Neural cell (in vitro differentiated cells): ENCODE data around the gene GPSM3. TPM values are rescaled to one million over a fixed set of nuclear protein-coding genes. Genes with fewer than 3 reads are reported as not detected.
A peak's percentile ranks its signal among the peaks of the same experiment; 100 is the strongest.

Source experiments
- H2AFZ ChIP-seq: fragments of 200-600, 300-800 bp; sonication (generic), shearing (Covaris generic); 2 replicates; pipeline ENCODE4 v1.6.0; 2014; ENCODE audit warnings: low read depth, mild to moderate bottlenecking, antibody characterized with exemption, low read length, moderate library complexity
- H3F3A ChIP-seq: fragments of 200-600 bp; shearing (Covaris generic); 2 replicates; pipeline ENCODE4 v1.6.1; 2016; ENCODE audit warnings: mild to moderate bottlenecking, moderate library complexity, mixed read lengths, antibody characterized with exemption, low read length; ENCODE audit not compliant: insufficient read depth, poor library complexity, severe bottlenecking
- H3K27ac ChIP-seq: fragments of 200-600, 300-800 bp; sonication (generic), shearing (Covaris generic); 2 replicates; pipeline ENCODE4 v1.5.1; 2014; ENCODE audit warnings: mild to moderate bottlenecking, low read length, moderate library complexity
- H3K27me3 ChIP-seq: fragments of 300-800, 200-600 bp; sonication (generic), shearing (Covaris generic); 2 replicates; pipeline ENCODE4 v1.6.0; 2014; ENCODE audit warnings: mild to moderate bottlenecking, low read depth, low read length, moderate library complexity; ENCODE audit not compliant: insufficient read depth
- H3K36me3 ChIP-seq: fragments of 300-800, 200-600 bp; sonication (generic), shearing (Covaris generic); 2 replicates; pipeline ENCODE4 v1.5.1; 2014; ENCODE audit warnings: mild to moderate bottlenecking, antibody characterized with exemption, low read length, moderate library complexity; ENCODE audit not compliant: insufficient read depth
- H3K4me2 ChIP-seq: fragments of 300-800, 200-600 bp; sonication (generic), shearing (Covaris generic); 2 replicates; pipeline ENCODE4 v1.6.0; 2014; ENCODE audit warnings: mild to moderate bottlenecking, low read length
- H3K4me3 ChIP-seq: fragments of 300-800, 200-600 bp; sonication (generic), shearing (Covaris generic); 2 replicates; pipeline ENCODE4 v1.5.1; 2014; ENCODE audit warnings: mild to moderate bottlenecking, low read length, moderate library complexity
- H3K79me2 ChIP-seq: fragments of 200-600 bp; shearing (Covaris generic); replicated peaks from 2 replicates; pipeline ENCODE4 v1.6.0; 2014; ENCODE audit warnings: mild to moderate bottlenecking, low read length, moderate library complexity; ENCODE audit not compliant: insufficient read depth
- H3K9ac ChIP-seq: fragments of 300-800, 200-600 bp; sonication (generic), shearing (Covaris generic); 2 replicates; pipeline ENCODE4 v1.6.1; 2016; ENCODE audit warnings: mild to moderate bottlenecking, low read length, mixed read lengths
- H3K9me2 ChIP-seq: fragments of 200-600 bp; shearing (Covaris generic); 2 replicates; pipeline ENCODE4 v1.6.1; 2016; ENCODE audit warnings: mild to moderate bottlenecking, low read length, mixed read lengths; ENCODE audit not compliant: insufficient read depth
- H3K9me3 ChIP-seq: fragments of 200-600, 300-800 bp; sonication (generic), shearing (Covaris generic); 2 replicates; pipeline ENCODE4 v1.6.1; 2016; ENCODE audit warnings: mild to moderate bottlenecking, mixed run types, low read length, moderate library complexity, mixed read lengths
- H4K20me1 ChIP-seq: fragments of 200-600 bp; shearing (Covaris generic); 2 replicates; pipeline ENCODE4 v1.6.1; 2016; ENCODE audit warnings: mild to moderate bottlenecking, mixed run types; ENCODE audit not compliant: insufficient read depth
- EP300 ChIP-seq: fragments of 450-650 bp; conservative IDR thresholded peaks from 2 replicates; pipeline ENCODE4 v1.6.1; 2014; ENCODE audit warnings: antibody characterized with exemption, mild to moderate bottlenecking, moderate library complexity; ENCODE audit not compliant: poor library complexity, severe bottlenecking
- EZH2 ChIP-seq: fragments of 200-600, 300-800 bp; shearing (Covaris generic), sonication (generic); IDR thresholded peaks from 2 replicates; pipeline ENCODE4 v1.6.1; 2014; ENCODE audit warnings: antibody characterized with exemption, low read length, borderline replicate concordance, mild to moderate bottlenecking; ENCODE audit not compliant: insufficient read depth, poor library complexity, severe bottlenecking
- MXI1 ChIP-seq: fragments of 450-650 bp; conservative IDR thresholded peaks from 2 replicates; pipeline ENCODE4 v1.6.1; 2014; ENCODE audit warnings: antibody characterized with exemption, mild to moderate bottlenecking; ENCODE audit not compliant: poor library complexity, severe bottlenecking
- POLR2AphosphoS5 ChIP-seq: IDR thresholded peaks from 2 replicates; pipeline ENCODE4 v1.6.1; 2012
- RAD21 ChIP-seq: fragments of 450-650 bp; conservative IDR thresholded peaks from 2 replicates; pipeline ENCODE4 v1.6.1; 2014; ENCODE audit warnings: antibody characterized with exemption, mild to moderate bottlenecking, moderate library complexity
- REST ChIP-seq: IDR thresholded peaks from 2 replicates; pipeline ENCODE4 v1.6.1; 2012; ENCODE audit warnings: borderline replicate concordance
- SMC3 ChIP-seq: fragments of 450-650 bp; conservative IDR thresholded peaks from 2 replicates; pipeline ENCODE4 v1.6.1; 2014; ENCODE audit warnings: antibody characterized with exemption, mild to moderate bottlenecking, moderate library complexity; ENCODE audit not compliant: poor library complexity
- TAF1 ChIP-seq: IDR thresholded peaks from 2 replicates; pipeline ENCODE4 v1.6.1; 2012; ENCODE audit warnings: low read depth
- polyA plus RNA-seq: library from polyadenylated mRNA; depleted of rRNA; stranded (reverse); fragments of >200 nt; gene quantifications from 2 replicates; pipeline ENCODE4 v1.2.3, GENCODE V29; 2014
- TF ChIP-seq, protein P1 (sequence below): fragments of 450-650 bp; IDR thresholded peaks from 2 replicates; pipeline ENCODE4 v1.5.1; 2014; ENCODE audit warnings: antibody characterized with exemption, mild to moderate bottlenecking, moderate library complexity; ENCODE audit not compliant: poor library complexity, severe bottlenecking

Gene GPSM3
- polyA plus RNA-seq, 1 donor from 2014 or later = 1.2 TPM

DNA sequence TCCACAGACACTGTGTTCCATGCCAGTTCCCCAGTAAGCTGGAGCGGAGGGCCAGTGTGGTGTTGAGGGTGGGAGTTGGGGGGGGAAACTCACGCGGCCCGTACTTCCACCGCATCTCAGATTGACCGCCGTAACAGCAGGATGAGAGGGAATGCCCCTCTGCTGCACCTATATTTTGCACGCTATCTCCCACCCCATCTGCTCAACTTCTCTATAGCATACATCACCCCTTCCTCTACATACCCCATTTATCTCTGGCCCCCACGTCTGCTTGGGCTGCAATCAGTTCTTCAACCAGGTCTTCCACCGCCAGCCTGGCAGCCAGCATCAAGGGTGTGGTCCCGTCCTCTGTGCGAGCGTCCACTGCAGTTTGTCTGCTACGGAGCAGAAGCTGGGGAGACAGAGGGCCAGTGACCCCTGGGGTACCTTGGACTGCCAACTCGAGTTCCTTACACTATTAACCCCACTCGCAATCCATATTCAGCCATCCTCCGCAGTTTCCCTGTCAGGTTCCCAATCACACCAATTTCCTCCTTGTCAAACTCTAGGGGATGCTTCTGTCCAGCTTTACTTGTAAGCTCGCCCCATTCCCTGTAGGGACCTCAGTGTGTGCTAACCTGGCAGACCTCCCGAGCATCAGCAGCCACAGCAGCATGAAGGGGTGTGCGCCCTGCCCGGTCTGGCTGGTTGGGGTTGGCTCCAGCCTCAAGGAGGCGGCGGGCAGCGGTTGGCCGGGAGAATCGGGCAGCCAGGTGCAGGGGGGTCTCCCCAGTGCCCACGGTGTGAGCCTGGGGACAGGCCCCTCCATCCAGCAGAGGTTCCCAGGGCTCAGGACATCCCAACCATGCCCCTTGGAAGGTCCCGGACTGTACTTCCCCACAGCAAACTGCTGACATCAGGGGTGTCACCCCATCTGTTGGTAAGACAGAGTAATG, 4.5 kb upstream of the GPSM3 start:
- no peaks in the 10 kb centered on the region for H3K27me3 ChIP-seq
- no peaks in the 10 kb centered on the region for H3K36me3 ChIP-seq
- peaks cover 5% of the 10 kb centered on the region for H3F3A ChIP-seq
- TF ChIP-seq, protein P1, sequence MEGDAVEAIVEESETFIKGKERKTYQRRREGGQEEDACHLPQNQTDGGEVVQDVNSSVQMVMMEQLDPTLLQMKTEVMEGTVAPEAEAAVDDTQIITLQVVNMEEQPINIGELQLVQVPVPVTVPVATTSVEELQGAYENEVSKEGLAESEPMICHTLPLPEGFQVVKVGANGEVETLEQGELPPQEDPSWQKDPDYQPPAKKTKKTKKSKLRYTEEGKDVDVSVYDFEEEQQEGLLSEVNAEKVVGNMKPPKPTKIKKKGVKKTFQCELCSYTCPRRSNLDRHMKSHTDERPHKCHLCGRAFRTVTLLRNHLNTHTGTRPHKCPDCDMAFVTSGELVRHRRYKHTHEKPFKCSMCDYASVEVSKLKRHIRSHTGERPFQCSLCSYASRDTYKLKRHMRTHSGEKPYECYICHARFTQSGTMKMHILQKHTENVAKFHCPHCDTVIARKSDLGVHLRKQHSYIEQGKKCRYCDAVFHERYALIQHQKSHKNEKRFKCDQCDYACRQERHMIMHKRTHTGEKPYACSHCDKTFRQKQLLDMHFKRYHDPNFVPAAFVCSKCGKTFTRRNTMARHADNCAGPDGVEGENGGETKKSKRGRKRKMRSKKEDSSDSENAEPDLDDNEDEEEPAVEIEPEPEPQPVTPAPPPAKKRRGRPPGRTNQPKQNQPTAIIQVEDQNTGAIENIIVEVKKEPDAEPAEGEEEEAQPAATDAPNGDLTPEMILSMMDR = no peak
- TF ChIP-seq REST (no peak), POLR2AphosphoS5 (no peak), TAF1 (no peak), EP300 (no peak), EZH2 (no peak), RAD21 (no peak), MXI1 (no peak), SMC3 (no peak)
- H3K27ac ChIP-seq = peak overlapping the region; percentile 100
- H3K9me2 ChIP-seq = no peaks in the 10 kb centered on the region
- H4K20me1 ChIP-seq = no peaks in the 10 kb centered on the region
- H2AFZ ChIP-seq = peak overlapping the region; percentile 40
- peak overlapping the region; percentile 82 for H3K4me3 ChIP-seq
- H3K9ac ChIP-seq = peak overlapping the region; percentile 100
- H3K9me3 ChIP-seq = no peaks in the 10 kb centered on the region
- peak overlapping the region; percentile 98 for H3K4me2 ChIP-seq
- no peaks in the 10 kb centered on the region for H3K79me2 ChIP-seq

- H3K27ac ChIP-seq = peak overlapping the region; percentile 100
- no peaks in the 10 kb centered on the region for H3K27me3 ChIP-seq
- peak overlapping the region; percentile 82 for H3K4me3 ChIP-seq
- peaks cover 5% of the 10 kb centered on the region for H3F3A ChIP-seq
- H4K20me1 ChIP-seq = no peaks in the 10 kb centered on the region
- no peaks in the 10 kb centered on the region for H3K9me2 ChIP-seq
- peak overlapping the region; percentile 100 for H3K9ac ChIP-seq
- no peaks in the 10 kb centered on the region for H3K79me2 ChIP-seq
- H3K36me3 ChIP-seq = no peaks in the 10 kb centered on the region
- H3K9me3 ChIP-seq = no peaks in the 10 kb centered on the region
- TF ChIP-seq MXI1 = peak; percentile 50
- peak; percentile 12 for TF ChIP-seq EP300
- TF ChIP-seq TAF1 = no peak
- TF ChIP-seq RAD21 = no peak
- TF ChIP-seq, protein P1 = no peak
- TF ChIP-seq SMC3 = peak; percentile 4
- TF ChIP-seq EZH2 = no peak
- TF ChIP-seq POLR2AphosphoS5 = peak; percentile 97
- TF ChIP-seq REST = peak; percentile 92
- peak overlapping the region; percentile 98 for H3K4me2 ChIP-seq
- peak overlapping the region; percentile 40 for H2AFZ ChIP-seq
Measured at GRCh38 chr6:32195902-32196681, 3.6 kb upstream of the GPSM3 start.
